ENCODE measurements around the gene CBX4. TPM values are rescaled to one million over a fixed set of nuclear protein-coding genes. Genes with fewer than 3 reads are reported as not detected.

CBX4 gene
- total and polyA plus RNA-seq, 2 of the 13 experiments (the other 11 are each of a cell fraction or from before 2014, with no cell fraction given): 25.8 to 50.8 TPM

- TF ChIP-seq ZHX2 (IDR thresholded peaks at IDR 0.05; ENCODE audit: low read depth) (no peak), ZHX2 (CRISPR knock-in tag; IDR thresholded peaks at IDR 0.05; ENCODE audit: borderline replicate concordance) (peak; percentile 90; the same call in 1 of the 2 replicates), STAT5B (CRISPR knock-in tag; IDR thresholded peaks at IDR 0.05) (peak; percentile 59; the same call in 1 of the 2 replicates), SP1 (IDR thresholded peaks at IDR 0.05) (no peak), SP1 (CRISPR knock-in tag; IDR thresholded peaks at IDR 0.05) (0 out of 2 replicates have a peak, but pooled peaks have one; percentile 25), ZBTB8A (CRISPR knock-in tag; IDR thresholded peaks at IDR 0.05; ENCODE audit: borderline replicate concordance, low read depth) (0 out of 2 replicates have a peak, but pooled peaks have one; percentile 35), ZNF691 (CRISPR knock-in tag; IDR thresholded peaks at IDR 0.05; ENCODE audit: borderline replicate concordance, low read depth) (peak; percentile 93), SAFB2 (CRISPR knock-in tag; IDR thresholded peaks at IDR 0.05; ENCODE audit: borderline replicate concordance, low read depth) (peak; percentile 89; the same call in 1 of the 2 replicates), ZNF224 (CRISPR knock-in tag; IDR thresholded peaks at IDR 0.05) (peak; percentile 31), REST (IDR thresholded peaks at IDR 0.05; ENCODE audit: borderline replicate concordance in 1 of 2, low read depth in 1 of 2, low read length in 2 of 2) (no peak), ZNF562 (CRISPR knock-in tag; IDR thresholded peaks at IDR 0.05; ENCODE audit: borderline replicate concordance) (no peak; the same call in 1 of the 2 replicates), ZNF709 (CRISPR knock-in tag; IDR thresholded peaks at IDR 0.05) (peak; percentile 97), ZSCAN22 (CRISPR knock-in tag; IDR thresholded peaks at IDR 0.05) (peak; percentile 71; the same call in 1 of the 2 replicates), ZBTB7B (CRISPR knock-in tag; IDR thresholded peaks at IDR 0.05) (peak; percentile 57), ZNF44 (CRISPR knock-in tag; IDR thresholded peaks at IDR 0.05) (peak; percentile 85; the same call in 1 of the 2 replicates), ZKSCAN1 (IDR thresholded peaks at IDR 0.05; ENCODE audit: low read length) (no peak), MXD3 (CRISPR knock-in tag; IDR thresholded peaks at IDR 0.05) (peak; percentile 95), ZNF230 (CRISPR knock-in tag; IDR thresholded peaks at IDR 0.05) (peak; percentile 93)
Measured at GRCh38 chr17:79803997-79804855, 35.0 kb downstream of the CBX4 start (continued).
